Keratinocyte (primary cell): ENCODE measurements around the gene ADPRH. TPM values are rescaled to one million over a fixed set of nuclear protein-coding genes. Genes with fewer than 3 reads are reported as not detected.

Experiments used
- DNase-seq: peaks from one replicate; pipeline ENCODE4 v3.0.0-alpha.2; 2011; ENCODE audit warnings: low read depth, missing footprints, low spot score
- FAIRE-seq: peaks from 2 replicates; lab custom pipeline; 2011; peaks lifted over from hg19 to GRCh38; lab: Jason Lieb, UNC
- H2AFZ ChIP-seq: 2 replicates; pipeline ENCODE4 v1.6.0; 2012; ENCODE audit warnings: low read length, control low read depth, inconsistent platforms; ENCODE audit not compliant: control insufficient read depth
- H3K27ac ChIP-seq: 2 replicates; pipeline ENCODE4 v1.5.1; 2011; ENCODE audit warnings: low read length; ENCODE audit not compliant: control insufficient read depth, insufficient read depth
- H3K27me3 ChIP-seq: 3 replicates; pipeline ENCODE4 v1.6.0; 2011; ENCODE audit warnings: low read length; ENCODE audit not compliant: control insufficient read depth, insufficient read depth; ENCODE audit errors: extremely low read depth
- H3K36me3 ChIP-seq, 2 experiments: 2 replicates in 1 of 2; 3 replicates in 1 of 2; pipeline ENCODE4 v1.5.1; 2011; ENCODE audit warnings: low read length in 2 of 2, mild to moderate bottlenecking in 1 of 2; ENCODE audit not compliant: control insufficient read depth in 2 of 2, insufficient read depth in 2 of 2; ENCODE audit errors: extremely low read depth in 1 of 2
- H3K4me1 ChIP-seq: 3 replicates; pipeline ENCODE4 v1.5.1; 2011; ENCODE audit warnings: low read length; ENCODE audit not compliant: control insufficient read depth, insufficient read depth; ENCODE audit errors: extremely low read depth
- H3K4me2 ChIP-seq: 3 replicates; pipeline ENCODE4 v1.6.0; 2011; ENCODE audit warnings: low read depth, low read length; ENCODE audit not compliant: control insufficient read depth, insufficient read depth; ENCODE audit errors: extremely low read depth
- H3K4me3 ChIP-seq, 3 experiments: fragments of 200-600 bp in 1 of 3; sonication (generic) in 1 of 3; 2 replicates in 2 of 3; 3 replicates in 1 of 3; pipeline ENCODE4 v1.5.1; 2011 to 2016; ENCODE audit warnings: low read length in 3 of 3, mild to moderate bottlenecking in 3 of 3, control low read depth in 2 of 3, inconsistent platforms in 1 of 3, low read depth in 1 of 3, mixed read lengths in 1 of 3, mixed run types in 1 of 3, moderate library complexity in 1 of 3; ENCODE audit not compliant: control insufficient read depth in 2 of 3, insufficient read depth in 2 of 3; ENCODE audit errors: extremely low read depth in 1 of 3
- H3K79me2 ChIP-seq: 2 replicates; pipeline ENCODE4 v1.6.0; 2012; ENCODE audit warnings: low read length; ENCODE audit not compliant: control insufficient read depth, insufficient read depth
- H3K9ac ChIP-seq: 3 replicates; pipeline ENCODE4 v1.6.0; 2011; ENCODE audit warnings: low read length; ENCODE audit not compliant: control insufficient read depth, insufficient read depth; ENCODE audit errors: extremely low read depth
- H3K9me1 ChIP-seq: 3 replicates; pipeline ENCODE4 v1.6.0; 2011; ENCODE audit warnings: low read length; ENCODE audit not compliant: control insufficient read depth, insufficient read depth; ENCODE audit errors: extremely low read depth
- H3K9me3 ChIP-seq: 2 replicates; pipeline ENCODE4 v1.5.1; 2012; ENCODE audit warnings: low read depth, low read length; ENCODE audit not compliant: control insufficient read depth
- H4K20me1 ChIP-seq: 3 replicates; pipeline ENCODE4 v1.6.0; 2011; ENCODE audit warnings: low read length; ENCODE audit not compliant: control insufficient read depth, insufficient read depth; ENCODE audit errors: extremely low read depth
- CTCF ChIP-seq, 3 experiments: IDR thresholded peaks in 1 of 3; conservative IDR thresholded peaks in 1 of 3; optimal IDR thresholded peaks in 1 of 3; 2 replicates in 2 of 3; 3 replicates in 1 of 3; pipeline versions ENCODE3 to v1.5.1; 2011; ENCODE audit warnings: low read length in 3 of 3, mild to moderate bottlenecking in 3 of 3, moderate library complexity in 2 of 3, control low read depth in 1 of 3, inconsistent platforms in 1 of 3; ENCODE audit not compliant: insufficient read depth in 2 of 3; ENCODE audit errors: extremely low read depth in 1 of 3
- EZH2 ChIP-seq: IDR thresholded peaks from one replicate; pipeline ENCODE4 v1.6.1; 2012; ENCODE audit warnings: inconsistent platforms, mild to moderate bottlenecking, low read length, moderate library complexity
- dilution Hi-C: fragments of 300-500 bp; cut with MboI; formaldehyde crosslinking; loops from one replicate; pipeline ENCODE4 v1.7.0; 2020; ENCODE audit warnings: low sequenced_read_pairs; ENCODE audit not compliant: extremely low pct_ligation_motif_present
- polyA plus RNA-seq, 5 experiments: library from polyadenylated mRNA; depleted of rRNA in 3 of 5; stranded (reverse) in 3 of 5; stranded (forward) in 1 of 5; unstranded in 1 of 5; fragments of >200 nt; gene quantifications; 1 replicate in 1 of 5; 2 replicates in 3 of 5; 3 replicates in 1 of 5; pipeline versions ENCODE4 v1.2.1 to v1.2.3, GENCODE V29; 2011 to 2012; ENCODE audit warnings: missing spikeins in 2 of 5, low read depth in 1 of 5, low replicate concordance in 1 of 5

ADPRH gene
- polyA plus RNA-seq, 1 donor (not counting 4 experiments of a cell fraction or from before 2014, with no cell fraction given) = 0.39 TPM

GRCh38 chr3:119630880-119631329, 51.6 kb downstream of the ADPRH start:
- Histone ChIP-seq H3K27me3 (peaks cover 6% of the 10 kb centered on the region), H3K9ac (no peak overlapping the region), H3K9me3 (no peaks in the 10 kb centered on the region), H3K4me1 (no peaks in the 10 kb centered on the region), H3K4me3 (no peak overlapping the region), H3K36me3 (no peaks in the 10 kb centered on the region), H2AFZ (no peak overlapping the region), H3K27ac (no peak overlapping the region), H4K20me1 (no peaks in the 10 kb centered on the region), H3K4me2 (no peak overlapping the region), H3K9me1 (no peaks in the 10 kb centered on the region), H3K79me2 (no peaks in the 10 kb centered on the region)
- TF ChIP-seq CTCF (optimal IDR thresholded peaks at IDR 0.05 in 1 of 3, IDR thresholded peaks at IDR 0.05 in 1 of 3, conservative IDR thresholded peaks at IDR 0.05 in 1 of 3; ENCODE audit: extremely low read depth in 1 of 3, insufficient read depth in 2 of 3, low read length in 3 of 3) (no peak), EZH2 (no peak)
- DNase-seq = no peak
- dilution Hi-C loops = no loop called here
- no peak for FAIRE-seq

- Histone ChIP-seq H3K4me1 (peaks cover 6% of the 10 kb centered on the region), H3K79me2 (no peaks in the 10 kb centered on the region), H3K36me3 (no peaks in the 10 kb centered on the region), H3K9ac (no peak overlapping the region), H4K20me1 (no peaks in the 10 kb centered on the region), H3K4me2 (no peak overlapping the region), H3K27ac (no peak overlapping the region), H3K9me1 (no peaks in the 10 kb centered on the region), H3K4me3 (no peak overlapping the region), H2AFZ (no peak overlapping the region), H3K9me3 (no peaks in the 10 kb centered on the region), H3K27me3 (peaks cover 6% of the 10 kb centered on the region)
- dilution Hi-C loops = no loop called here
- DNase-seq = no peak
- no peak for TF ChIP-seq CTCF (optimal IDR thresholded peaks at IDR 0.05 in 1 of 3, IDR thresholded peaks at IDR 0.05 in 1 of 3, conservative IDR thresholded peaks at IDR 0.05 in 1 of 3; ENCODE audit: extremely low read depth in 1 of 3, insufficient read depth in 2 of 3, low read length in 3 of 3)
- no peak for TF ChIP-seq EZH2
- FAIRE-seq = no peak
Measured at GRCh38 chr3:119631516-119631915, 52.2 kb downstream of the ADPRH start.
